HG03457 (cell line): Measurements from ENCODE around the gene KNDC1.

Source experiments
- ATAC-seq: cut with Tn5 transposase; IDR thresholded peaks from one replicate; pipeline ENCODE4 v1.9.1; 2021; ENCODE audit warnings: moderate number of reproducible peaks; ENCODE audit not compliant: unreplicated experiment

The KNDC1 gene

DNA sequence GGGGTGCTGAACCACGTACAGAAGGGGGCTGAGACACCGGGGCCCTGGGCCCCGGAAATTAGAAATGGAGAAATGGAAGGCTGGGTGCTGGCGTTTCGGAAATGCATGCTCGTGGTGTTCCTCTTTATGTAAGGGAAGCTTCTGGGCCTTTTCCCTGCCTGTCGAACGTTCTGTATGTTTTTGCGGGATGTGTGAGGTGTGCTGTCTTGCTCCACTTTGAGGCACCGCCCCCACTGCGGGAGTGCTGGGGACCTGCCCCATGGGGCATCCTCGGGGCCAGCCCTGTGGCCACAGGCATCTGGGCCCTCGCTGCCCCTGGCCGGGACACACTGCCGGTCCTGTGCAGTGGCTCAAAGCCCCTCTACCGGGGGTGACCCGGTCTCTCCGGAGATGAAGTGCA, 75.9 kb downstream of the KNDC1 start:
- no peak for ATAC-seq

DNA sequence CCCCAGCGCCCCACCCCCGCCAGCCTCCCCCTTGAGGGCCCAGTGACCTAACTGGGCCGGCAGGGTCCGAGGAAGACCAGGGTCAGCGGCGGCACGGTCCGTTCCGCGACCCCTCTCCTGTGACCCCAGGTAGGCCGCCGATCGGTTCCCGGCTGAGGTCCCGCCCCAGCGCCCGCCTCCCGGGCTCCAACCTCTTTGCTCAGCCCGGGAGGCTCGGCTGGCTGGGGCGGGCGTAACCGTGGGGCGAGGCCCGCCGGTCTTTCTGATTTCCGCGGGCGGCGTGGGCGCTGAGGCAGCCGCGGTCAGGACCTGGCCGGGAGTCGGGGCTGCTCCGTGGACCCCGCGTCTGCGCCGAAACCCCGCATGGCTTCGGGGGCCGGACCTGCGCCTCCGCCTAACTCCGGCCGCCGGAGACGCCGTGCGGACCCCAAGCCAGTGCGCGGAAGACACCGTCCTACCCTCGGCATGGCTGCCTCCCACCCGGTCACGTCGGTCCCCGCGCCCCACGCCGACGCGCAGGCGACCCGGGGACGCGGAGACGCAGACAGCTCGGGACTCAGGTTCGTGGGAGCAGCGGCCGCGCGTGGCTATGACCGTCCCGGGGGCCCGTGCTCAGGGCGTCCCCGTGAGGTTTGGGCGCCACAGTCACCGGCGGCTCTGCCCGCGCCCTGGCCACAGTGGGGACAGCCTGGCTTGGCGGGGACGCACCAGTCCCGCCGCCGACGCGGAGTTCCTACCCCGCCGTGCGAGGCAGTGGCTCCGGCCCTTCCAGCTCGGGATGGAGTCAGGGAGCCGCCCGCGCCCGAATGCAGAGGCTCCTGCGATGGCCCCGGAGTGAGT, 76.6 kb downstream of the KNDC1 start:
- no peak for ATAC-seq

DNA sequence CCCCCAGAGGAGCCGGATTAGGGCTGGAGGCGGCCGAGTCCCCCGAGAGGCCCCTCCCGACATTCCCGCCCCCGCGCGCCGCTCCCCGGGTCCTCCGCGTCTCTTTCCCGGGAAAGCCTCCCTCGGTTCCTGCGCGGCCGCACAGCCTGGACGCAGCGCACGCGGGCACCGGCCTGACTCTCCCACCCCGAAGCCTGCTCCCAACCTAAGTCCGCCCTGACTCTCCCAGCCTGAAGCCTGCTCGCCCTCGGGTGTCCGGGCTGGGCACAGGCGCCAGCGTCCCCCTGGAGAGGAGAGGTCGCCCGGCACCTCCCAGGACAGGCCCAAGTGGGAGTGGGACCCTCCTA, 77.2 kb downstream of the KNDC1 start:
- no peak for ATAC-seq

DNA sequence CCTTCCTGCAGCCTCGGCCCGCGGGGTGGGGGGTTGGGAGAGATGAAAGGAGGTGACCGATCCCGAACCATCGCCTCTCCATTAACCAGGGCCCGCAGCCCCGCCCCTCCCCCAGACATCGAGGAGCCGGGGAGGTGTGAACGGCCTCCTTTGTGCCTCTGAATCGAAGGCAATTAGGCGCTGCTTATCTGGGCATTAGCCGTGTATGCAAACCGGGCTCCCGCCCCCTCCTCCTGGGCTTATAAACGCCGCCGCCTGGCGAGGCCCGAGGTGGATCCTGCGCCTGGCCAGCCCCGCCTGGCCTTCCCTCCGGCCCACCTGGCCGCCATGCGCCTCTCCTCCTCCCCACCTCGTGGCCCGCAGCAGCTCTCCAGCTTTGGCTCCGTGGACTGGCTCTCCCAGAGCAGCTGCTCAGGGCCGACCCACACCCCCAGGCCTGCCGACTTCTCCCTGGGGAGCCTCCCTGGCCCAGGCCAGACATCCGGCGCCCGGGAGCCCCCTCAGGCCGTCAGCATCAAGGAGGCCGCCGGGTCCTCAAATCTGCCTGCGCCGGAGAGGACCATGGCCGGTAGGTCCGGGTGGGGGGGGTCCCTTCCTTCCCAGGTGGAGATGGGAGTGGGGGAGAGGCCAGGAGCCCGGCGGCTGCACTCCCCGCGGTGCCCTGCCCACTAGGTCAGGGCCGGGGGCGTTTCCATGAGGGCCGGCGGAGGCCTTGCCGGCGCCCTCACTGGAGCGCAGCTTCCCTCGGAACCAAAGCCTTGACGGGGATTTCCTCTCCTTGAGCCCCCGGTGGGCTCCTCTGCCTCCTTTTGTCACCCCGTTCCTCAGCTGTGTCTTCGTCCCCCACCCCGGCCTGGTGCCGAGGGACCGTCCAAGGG, 77.8 kb downstream of the KNDC1 start, which contains the start of gene VENTX:
Gene VENTX (plus strand): TSS at position 268 of the 878 bp plus-strand sequence. CDS start 60 bp downstream, at position 328.
- no peak for ATAC-seq

DNA sequence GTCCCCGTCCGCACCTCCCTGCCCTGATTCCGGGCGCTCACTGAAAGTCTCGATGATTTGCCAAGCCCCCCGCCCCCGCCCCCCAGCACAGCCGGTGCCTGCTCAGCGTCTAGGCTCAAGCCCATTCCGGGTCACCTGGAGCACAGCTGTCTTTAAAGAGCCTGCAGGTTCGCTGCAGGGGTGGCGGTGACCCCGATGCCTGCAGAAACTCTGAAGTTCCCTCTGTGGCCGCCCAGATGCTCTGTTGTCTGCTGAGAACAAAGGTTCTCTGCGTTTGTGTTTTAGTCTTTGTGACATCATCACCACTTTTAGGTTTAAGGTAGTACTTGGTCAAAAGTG, 78.4 kb downstream of the KNDC1 start:
- no peak for ATAC-seq

DNA sequence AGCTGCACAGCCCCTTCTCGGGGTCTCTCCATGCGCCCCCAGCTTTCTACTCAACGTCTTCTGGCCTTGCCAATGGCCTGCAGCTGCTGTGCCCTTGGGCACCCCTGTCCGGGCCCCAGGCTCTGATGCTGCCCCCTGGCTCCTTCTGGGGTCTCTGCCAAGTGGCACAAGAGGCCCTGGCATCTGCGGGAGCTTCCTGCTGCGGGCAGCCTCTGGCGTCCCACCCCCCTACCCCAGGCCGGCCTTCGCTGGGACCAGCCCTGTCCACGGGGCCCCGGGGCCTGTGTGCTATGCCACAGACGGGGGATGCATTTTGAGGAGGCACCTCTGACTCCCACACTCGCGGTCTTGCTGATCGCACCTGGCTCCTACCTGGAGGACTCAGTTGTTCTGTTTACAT, 80.0 kb downstream of the KNDC1 start:
- ATAC-seq, result no peak

DNA sequence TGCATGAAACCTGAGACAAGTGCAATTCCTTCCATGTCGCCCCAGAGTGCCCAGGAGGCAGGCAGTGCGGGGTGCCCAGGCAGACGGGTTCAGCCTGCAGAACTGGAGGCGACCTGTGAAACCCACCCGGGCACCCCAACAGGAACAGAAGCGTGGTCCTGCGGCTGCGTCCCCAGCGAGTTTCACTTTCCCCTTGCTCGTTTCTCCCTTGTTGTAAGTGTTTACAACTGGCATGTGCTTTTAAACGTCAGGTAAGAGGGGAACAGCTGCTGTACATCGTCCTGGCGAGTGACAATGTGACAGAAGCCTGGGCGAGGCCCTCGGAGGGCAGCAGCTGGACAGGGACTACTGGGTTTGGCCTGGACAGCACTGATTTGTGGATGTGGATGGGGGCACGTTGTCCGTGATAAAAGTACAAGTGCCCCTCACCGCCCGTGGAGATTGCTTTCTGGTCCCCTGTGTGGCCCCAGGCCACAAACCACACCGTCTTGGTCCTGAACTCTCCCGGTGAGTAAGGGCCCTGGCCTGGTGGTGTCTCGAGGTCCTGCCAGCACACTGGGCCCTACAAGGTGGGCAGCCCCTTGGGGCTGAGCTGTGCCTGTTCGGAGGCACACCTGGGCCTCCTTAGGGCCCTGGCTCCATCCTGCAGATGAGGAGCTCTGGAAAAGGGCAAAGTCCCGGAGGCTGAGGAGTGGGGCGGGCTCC, 81.6 kb downstream of the KNDC1 start:
- no peak for ATAC-seq

DNA sequence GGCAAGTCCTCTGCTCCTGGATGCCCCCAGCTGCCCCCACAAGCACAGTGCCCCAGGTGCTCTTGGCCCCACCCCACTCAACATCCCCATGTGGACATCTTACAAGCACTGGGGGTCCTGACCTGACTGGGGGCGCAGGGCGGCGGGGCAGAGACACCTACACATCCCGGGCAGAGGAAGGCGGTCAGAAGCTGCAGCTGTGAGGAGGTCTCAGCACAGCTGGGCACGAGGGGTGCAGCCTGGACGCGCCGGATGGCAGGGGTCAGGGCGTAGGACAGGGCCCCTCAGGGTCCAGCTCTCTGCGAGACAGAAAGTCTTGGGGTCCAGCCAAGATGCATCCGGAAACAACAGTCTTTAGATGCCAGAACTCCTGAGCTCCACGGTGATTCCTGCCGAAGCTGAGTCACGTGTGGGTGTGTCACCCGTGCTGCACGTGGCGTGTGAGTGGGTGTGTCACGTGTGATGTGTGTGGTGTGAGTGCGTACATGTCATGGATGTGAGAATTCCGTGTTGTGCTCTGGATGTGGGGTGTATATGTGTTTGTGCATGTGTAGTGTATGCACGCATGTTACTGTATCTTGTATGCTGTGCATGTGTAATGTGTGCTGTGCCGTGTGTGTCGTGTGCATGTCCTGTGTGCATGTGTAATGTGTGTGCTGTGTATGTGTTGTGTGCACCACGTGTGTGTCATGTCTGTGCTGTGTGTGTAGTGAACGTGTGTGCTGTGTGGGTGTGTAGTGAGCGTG, 82.8 kb downstream of the KNDC1 start:
- no peak for ATAC-seq

DNA sequence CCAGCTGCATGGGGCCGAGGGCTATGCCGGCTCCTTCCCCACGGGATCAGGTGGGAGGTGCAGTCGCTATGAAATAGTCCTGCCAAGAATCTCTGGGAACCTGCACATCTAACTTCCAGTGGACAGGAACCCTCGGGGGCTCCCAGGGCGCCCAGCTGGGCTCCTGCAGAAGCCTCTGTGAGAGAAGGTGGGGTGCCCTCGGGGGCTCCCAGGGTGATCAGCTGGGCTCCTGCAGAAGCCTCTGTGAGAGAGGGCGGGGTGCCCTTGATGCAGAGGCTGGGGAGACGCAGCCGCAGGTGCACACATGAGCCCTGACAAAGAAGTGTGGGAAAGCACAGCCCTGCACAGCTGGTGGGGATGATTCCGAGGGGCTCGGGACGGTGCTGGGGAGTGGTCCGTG, 83.6 kb downstream of the KNDC1 start:
- ATAC-seq, result no peak

DNA sequence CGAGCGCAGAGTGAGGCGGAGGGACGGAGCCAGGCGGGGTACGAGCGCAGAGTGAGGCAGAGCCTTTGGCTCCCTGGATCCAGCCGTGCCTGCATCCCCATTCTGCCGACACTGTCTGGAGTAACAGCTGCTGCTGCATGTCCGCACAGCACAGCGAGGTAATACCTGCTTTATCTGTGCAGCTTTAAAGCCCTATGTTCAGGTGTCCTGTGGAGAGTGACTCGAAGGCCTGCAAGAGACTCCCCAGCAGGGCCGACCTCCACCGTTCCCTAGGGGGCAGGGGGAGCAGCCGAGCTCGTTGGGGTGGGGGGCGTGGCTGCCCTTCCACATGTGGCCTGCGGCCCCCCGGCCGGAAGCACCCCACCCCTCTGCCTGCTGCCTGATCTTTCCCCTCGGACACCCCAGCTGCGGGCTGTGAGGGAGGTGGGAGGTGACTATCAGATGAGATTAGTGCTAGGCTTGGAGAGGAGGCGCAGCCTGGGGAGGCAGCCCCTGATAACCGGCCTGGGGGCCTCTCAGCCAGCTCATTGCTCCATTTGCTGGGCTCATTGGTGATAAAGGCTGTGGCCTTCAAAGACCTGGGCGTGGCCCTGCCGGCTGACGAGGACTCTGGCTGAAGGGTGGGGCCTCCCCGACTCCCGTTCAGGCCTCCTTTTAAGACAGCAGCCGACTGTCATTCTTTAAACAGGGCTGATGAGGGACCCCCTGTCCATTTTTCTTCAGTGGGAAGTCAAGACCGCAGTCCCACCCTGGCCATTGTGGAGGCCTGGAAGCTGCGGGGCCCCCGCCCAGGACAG, 85.6 kb downstream of the KNDC1 start:
- ATAC-seq, result no peak

DNA sequence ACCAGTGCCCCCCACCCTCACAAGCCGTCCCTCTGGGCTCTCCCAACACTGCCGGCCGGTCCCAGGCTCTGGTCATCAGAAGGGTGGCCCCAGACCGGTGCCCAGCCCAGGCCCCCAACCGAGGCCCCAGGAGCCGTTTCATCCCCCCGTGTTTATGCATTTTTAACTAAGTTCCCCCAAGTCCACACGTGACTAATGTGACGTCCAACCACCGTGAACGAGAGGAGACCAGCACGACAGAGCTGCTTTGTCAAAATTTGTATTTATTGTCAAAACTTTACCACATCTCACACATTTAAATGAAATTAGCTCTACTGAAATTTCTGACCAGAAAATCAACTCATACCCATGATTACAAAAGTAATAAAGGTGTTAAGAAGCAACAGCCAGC, 86.2 kb downstream of the KNDC1 start:
- no peak for ATAC-seq

DNA sequence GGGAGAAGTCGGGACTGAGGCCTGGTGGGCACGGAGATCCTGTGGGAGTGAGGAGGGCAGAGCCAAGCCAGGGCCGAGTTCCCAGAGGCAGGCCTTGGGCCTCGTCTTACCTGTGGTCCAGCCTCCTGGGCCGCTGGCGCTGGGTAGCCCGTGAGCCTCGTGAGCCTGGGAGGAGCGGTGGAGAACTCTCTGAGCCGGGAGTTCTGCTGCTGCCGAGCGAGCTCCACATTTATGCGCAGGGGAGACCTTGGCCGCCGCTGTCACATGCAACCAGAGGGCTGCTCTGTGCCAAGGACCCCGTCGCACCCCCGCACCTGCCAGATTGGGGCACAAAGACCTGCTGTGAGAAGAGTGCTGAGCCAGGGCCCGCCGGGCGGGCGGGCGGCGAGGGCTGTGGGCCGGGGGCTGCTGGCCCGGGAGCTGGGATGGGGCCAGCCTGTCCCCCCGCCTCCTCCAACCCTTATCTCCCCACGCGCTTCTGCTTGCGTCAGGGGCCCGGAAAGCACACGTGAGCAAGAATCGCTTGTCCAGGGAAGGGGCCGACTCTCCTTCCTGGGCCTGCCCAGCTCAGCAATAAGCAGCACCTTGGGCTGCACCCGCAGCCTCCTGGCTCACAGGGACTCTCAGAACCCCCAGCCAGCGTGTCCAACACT, 87.8 kb downstream of the KNDC1 start:
- no peak for ATAC-seq

DNA sequence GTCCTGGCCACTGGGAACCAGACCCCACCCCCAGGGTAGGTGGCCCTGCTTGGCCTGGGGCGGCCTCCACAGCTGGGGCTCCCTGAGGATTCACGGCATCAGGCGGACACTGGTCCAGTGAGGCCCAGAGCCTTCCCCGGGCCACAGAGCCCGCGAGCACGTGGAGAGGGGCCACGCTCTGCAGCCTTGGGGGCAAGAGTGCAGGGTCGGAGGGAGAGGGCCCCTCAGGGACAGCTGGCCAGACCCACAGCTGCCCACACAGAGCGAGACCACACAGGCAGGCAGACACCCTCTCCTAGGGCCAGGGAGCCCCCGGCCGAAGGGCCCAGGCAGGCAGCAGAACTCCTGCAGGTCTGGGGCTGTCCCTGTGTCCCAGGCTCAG, 88.3 kb downstream of the KNDC1 start:
- ATAC-seq, result no peak

DNA sequence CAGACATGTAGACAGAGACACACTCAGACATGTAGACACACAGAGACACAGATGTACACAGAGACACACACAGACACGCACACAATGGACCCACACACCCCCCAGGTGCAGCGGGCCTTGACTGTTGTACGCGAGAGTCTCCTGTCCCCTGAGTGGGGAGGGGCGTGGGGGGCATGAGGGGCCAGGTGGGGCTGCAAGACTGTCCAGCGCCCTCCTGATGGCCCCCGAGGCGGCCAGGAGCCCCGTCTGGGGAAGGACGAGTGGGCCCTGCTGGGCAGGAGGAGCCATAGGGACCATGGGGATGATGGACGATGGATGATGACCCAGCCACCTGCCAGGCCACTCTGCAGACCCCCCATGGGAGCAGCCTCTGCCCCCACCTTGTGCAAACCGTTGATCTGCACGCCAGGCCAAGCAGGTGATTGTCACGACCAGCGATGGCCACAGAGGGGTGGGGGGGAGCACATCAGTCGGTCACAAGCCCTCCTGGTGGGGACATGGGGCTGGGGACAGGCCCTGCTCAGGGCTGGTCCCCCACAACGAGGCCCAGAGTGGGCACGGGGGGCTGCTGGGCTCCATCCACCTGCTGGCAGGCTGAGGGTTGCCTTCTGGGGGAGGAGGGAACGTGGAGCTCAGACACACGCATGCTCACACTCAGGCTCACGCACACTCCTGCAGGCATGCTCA, 89.2 kb downstream of the KNDC1 start:
- ATAC-seq, result no peak

DNA sequence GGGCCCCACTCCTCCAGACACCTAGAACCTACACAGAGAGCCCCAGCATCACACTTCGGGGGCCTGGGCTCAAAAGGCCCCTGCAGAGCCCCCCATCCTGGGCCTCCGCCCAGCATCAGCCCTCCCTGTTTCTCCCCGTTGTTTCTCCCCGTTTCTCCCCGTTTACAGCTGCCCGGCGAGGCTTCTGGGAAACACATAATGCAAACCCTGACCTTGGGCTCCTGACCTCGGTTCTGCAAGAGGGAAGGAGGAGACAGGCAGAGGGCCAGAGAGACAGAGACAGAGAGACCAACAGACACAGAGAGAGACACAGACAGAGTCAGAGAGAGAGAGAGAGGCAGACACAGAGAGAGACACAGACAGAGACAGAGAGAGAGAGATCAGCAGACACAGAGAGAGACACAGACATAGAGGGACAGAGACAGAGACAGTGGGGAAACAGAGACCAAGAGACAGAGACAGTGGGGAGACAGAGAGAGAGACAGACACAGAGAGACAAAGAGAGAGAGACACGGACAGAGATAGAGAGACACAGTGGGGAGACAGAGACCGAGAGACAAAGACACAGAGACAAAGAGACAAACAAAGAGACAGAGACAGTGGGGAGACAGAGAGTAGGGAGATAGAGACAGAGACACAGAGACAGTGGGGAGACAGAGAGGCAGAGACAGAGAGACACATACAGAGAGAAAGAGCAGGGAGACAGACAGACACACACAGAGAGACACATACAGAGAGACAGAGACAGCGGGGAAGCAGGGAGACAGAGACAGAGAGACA, 90.1 kb downstream of the KNDC1 start:
- ATAC-seq, result no peak

DNA sequence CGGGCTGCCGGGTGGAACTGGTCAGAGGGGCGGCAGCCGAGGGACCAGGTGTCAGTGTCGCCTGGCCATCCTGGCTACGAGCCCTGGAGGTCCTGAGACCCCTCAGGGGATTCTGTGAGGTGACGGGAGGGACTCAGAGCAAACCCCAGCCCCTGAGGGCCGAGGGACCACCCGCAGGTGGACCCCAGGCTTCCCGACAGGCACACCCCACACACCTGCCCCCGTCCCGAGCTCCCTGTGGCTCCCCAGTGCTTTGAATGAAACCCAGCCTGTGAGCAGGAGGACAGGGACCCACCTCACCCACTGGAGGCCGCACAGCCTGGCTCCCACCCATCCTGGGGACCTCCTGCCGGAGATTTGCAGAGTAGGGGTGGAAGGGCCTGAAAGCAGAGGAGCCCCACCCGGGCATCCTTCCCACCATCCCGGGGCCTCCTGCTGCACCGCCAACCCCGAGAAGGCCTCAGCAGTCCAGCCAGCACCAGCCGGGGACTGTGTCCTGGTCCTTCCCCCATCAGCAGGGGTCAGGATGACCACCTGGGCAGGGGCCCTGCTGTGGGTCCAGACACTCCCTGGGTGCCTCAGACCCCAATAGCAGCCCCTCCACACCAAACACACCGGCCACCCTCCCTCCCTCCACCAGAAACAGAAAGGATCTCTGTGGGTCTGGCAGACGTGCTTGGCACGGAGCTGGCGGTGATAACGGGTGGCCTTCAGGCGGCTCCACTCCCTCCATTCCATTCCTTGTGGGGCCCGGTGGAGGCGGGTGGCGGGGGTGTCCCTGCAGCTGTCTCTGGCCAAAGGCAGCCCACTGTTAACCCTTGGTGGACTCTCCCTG, 91.6 kb downstream of the KNDC1 start:
- ATAC-seq, result no peak

DNA sequence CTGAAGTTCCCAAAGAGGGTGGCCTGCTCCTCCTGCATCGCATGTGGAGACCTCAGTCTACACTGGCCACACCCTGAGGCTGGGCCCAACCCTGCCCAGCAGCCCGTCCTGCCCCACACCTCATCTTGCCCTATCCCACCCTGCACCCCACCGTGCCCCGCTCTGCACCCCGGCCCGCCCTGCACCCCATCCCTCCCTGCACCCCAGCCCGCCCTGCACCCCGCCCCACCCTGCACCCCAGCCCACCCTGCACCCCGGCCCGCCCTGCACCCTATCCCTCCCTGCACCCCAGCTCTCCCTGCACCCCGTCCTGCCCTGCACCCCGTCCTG, 92.2 kb downstream of the KNDC1 start:
- ATAC-seq, result no peak
